RCC 7860 (cell line): ENCODE results near the gene RHBDL1.
A peak's percentile ranks its signal among the peaks of the same experiment; 100 is the strongest.

Source experiments
- DNase-seq: peaks from one replicate; pipeline ENCODE4 v3.0.0-alpha.2; 2015; ENCODE audit warnings: low spot score
- FAIRE-seq: peaks from 2 replicates; lab custom pipeline; 2012; peaks lifted over from hg19 to GRCh38; lab: Jason Lieb, UNC

Gene RHBDL1

GRCh38 chr16:672371-672770 lies 3.1 kb upstream of the RHBDL1 start:
- DNase-seq: no peak
- no peak for FAIRE-seq

DNA sequence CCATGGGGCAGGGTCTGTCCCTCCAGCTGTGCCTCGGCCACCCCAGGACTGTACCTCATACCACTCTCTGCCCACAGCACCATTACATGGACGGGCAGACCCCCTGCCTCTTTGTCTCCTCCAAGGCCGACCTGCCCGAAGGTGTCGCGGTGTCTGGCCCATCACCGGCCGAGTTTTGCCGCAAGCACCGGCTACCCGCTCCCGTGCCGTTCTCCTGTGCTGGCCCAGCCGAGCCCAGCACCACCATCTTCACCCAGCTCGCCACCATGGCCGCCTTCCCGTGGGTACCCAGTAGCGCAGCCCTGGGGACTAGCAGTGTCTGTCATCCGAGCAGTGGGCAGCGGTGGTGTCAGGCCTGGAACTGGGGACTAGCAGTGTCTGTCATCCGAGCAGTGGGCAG lies 2.6 kb upstream of the RHBDL1 start:
- FAIRE-seq (no peak), DNase-seq (no peak)

GRCh38 chr16:673399-673991 lies 2.0 kb upstream of the RHBDL1 start:
- FAIRE-seq (no peak), DNase-seq (no peak)

- DNase-seq (no peak), FAIRE-seq (no peak)
These were observed 1.1 kb upstream of the RHBDL1 start for GRCh38 chr16:674214-674881.

DNA sequence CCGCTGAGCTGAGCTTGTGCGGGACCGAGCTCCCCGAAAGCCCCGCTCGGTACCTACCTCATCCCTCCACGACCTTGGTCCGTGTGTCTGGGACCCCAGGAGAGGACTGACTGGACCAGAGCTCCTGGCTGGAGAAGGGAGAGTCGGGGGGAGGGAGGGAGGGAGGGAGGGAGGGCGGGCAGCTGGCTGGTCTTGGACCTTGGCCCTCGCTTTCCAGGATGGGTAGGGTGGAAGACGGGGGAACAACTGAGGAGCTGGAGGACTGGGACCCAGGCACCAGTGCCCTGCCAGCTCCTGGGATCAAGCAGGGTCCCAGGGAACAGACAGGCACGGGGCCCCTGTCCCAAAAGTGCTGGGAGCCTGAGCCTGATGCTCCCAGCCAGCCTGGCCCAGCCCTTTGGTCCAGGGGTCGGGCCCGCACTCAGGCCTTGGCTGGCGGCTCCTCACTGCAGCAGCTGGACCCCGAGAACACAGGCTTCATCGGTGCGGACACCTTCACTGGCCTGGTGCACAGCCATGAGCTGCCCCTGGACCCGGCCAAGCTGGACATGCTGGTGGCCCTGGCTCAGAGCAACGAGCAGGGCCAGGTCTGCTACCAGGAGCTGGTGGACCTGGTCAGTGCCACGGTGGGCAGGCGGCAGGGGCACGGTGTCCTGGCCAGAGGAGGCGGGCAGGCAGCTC lies 553 bp downstream of the RHBDL1 start:
- FAIRE-seq: no peak
- DNase-seq: no peak

DNA sequence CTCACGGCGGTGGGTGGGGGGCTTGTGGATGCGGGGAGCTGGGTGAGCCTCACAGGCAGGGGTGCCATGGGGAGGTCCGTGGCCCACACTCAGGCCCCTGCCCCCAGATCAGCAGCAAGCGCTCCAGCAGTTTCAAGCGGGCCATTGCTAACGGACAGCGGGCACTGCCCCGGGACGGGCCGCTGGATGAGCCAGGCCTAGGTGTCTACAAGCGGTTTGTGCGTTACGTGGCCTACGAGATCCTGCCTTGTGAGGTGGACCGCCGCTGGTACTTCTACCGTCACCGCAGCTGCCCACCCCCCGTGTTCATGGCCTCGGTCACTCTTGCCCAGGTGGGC lies 1.1 kb downstream of the RHBDL1 start:
- DNase-seq (no peak), FAIRE-seq (no peak)

DNA sequence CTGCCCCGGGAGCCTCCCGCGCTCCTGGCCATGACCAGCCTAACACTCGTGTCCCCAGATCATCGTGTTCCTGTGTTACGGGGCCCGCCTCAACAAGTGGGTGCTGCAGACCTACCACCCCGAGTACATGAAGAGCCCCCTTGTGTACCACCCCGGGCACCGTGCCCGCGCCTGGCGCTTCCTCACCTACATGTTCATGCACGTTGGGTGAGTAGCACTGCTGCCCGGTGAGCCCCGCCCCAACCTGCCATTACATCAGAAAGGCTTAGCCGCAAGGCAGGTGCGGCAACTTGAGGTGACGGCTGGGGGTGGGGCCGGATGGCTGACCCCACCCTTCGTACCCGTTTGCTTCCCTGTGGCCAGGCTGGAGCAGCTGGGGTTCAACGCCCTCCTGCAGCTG lies 1.4 kb downstream of the RHBDL1 start:
- no peak for FAIRE-seq
- no peak for DNase-seq

GRCh38 chr16:677316-678190 lies 2.1 kb downstream of the RHBDL1 start:
- DNase-seq (no peak), FAIRE-seq (no peak)

GRCh38 chr16:678209-678857 lies 2.9 kb downstream of the RHBDL1 start:
- no peak for FAIRE-seq
- DNase-seq: no peak

DNA sequence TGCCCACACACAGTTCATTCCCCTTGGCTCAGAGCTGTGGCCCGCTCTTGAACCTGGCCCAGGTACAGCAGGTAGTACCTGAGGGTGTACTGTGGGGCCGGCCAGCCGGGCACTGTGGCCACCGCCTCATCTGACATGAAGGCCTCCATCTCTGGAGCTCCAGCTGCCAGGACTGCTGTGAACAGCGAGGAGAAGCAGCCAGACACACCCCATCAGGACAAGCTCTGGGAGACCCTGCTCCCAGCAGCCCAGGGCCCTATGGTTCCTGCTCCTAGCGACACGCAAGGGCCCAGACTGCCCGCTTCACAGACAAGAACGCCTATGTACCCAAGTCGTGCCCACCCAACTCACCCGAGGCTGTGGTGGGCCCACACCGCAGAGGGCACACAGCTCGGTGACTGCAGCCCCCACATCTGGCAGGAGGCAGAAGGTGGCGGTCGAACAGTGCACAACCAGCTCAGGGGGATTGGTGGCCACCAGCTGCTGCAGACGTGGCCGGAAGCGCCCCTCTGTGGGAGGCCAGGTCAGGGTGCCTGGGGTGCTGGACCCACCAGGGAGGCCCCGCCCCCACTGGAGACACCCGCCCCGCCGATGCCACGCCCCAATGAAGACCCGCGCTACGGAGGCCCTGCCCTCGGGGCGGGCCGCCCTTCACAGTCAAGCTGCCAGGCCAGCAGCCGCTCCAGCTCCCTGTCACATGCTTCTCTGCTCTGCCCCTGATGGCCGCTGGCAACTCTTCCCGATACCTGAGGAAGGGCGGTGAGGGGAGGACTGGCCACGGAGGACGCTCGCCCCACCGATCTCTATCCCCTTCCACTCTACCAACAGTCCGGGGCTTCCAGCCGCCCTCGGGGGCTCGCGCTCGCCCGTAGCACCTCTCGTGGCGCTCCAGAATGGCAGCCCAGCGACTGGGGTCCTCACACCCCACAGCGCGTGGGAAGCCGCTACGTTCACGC lies 3.7 kb downstream of the RHBDL1 start:
- DNase-seq (no peak), FAIRE-seq (no peak)

DNA sequence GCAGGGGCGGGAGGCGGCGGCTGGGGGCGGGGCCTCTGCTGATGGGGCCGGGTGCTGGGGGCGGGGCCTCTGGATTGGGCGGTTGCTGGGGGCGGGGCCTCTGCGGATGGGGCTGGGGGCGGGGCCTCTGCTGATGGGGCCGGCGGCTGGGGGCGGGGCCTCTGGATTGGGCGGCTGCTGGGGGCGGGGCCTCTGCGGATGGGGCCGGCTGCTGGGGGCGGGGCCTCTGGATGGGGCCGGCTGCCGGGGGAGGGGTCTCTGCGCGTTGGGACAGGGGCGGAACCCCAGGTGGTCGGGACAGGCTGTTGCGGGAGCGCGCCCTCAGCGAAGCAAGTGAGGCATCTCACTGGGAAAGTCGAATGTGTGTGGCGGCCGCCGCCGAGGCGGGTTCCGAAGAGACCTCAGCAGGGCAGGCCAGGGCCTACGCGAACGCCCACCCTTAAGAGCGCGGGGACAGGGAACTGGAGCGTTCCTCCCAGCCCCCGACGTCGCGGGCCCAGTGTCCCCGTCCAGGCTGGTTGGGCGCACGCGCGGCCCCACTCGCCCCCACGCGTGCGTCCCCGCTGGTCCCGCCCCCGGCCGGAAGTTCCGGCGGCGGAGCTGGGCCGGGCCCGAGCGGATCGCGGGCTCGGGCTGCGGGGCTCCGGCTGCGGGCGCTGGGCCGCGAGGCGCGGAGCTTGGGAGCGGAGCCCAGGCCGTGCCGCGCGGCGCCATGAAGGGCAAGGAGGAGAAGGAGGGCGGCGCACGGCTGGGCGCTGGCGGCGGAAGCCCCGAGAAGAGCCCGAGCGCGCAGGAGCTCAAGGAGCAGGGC lies 4.5 kb downstream of the RHBDL1 start, which contains the start of gene STUB1:
Gene STUB1 (plus strand): TSS at position 597 of the 811 bp plus-strand sequence. CDS start 116 bp downstream, at position 713.
- FAIRE-seq (no peak), DNase-seq (peak; percentile 59)

DNA sequence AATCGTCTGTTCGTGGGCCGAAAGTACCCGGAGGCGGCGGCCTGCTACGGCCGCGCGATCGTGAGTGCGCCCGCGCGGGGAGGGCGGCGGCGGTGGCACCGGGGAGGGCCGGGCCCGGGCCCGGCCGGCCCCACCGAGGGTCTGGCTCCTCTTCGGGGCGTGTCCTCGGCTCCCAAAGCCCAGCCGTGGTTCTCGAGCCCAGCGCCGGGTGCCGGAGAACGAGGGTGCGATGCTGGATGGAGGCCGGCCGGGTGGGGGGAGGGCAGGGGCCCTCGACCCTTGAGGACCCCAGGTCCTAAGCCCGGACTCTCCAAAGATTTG lies 5.1 kb downstream of the RHBDL1 start:
- FAIRE-seq: no peak
- DNase-seq: no peak

- FAIRE-seq (no peak), DNase-seq (peak; percentile 30)
These were observed 5.7 kb downstream of the RHBDL1 start for GRCh38 chr16:680967-681745.

DNA sequence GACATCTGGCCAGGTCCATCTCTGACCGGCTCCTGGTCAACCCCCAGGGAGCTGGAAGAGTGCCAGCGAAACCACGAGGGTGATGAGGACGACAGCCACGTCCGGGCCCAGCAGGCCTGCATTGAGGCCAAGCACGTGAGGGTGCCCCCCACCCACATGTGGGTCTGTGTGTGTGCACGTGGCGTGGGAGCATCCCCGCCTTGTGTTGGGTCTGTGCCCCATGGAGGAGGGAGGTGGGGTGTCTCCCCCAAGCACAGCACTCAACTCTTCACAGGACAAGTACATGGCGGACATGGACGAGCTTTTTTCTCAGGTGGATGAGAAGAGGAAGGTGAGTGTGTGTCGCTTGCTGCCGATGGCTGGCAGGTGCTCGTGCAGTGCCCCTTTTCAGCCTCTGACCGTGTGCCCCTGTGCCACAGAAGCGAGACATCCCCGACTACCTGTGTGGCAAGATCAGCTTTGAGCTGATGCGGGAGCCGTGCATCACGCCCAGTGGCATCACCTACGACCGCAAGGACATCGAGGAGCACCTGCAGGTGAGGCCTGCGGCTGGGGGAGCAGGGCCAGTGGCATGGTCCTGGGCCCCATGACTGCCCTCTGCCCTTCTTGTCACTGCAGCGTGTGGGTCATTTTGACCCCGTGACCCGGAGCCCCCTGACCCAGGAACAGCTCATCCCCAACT lies 6.4 kb downstream of the RHBDL1 start:
- DNase-seq: peak; percentile 46
- FAIRE-seq: no peak

- DNase-seq (no peak), FAIRE-seq (no peak)
These were observed 7.3 kb downstream of the RHBDL1 start for GRCh38 chr16:682493-683395.

DNA sequence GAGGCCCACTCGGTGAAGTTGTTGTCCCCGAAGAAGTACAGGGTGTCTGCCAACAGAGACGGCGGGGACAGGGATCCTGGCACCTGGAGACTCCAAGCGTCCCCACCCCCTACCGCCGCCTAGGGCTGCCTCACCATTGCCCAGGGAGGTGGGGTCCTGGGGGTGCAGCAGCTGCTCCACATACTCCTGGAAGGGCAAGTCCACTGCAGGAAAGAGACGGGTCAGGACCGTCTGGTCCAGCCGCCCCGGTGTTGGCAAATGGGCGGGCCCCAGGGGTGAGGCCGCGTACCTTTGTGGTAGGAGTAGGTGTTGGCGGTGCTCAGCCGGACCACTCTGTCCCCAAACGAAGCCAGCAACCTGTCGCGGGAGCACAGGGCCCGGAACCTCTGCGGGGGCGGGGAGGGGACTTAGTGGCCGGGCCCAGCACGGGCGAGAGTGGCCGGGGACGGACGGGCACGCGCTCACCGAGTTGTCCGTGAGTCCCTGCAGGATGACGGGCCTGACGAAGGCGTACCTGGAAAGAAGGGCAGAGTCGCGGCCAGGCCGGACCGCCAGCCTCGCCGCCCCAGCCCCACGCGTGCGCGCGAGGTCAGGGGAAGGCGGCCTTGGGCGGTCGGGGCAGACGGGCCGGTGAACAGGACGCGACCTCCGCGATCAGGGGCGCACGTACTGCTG lies 8.1 kb downstream of the RHBDL1 start:
- no peak for DNase-seq

More for the DNA sequence above, 8.1 kb downstream of the RHBDL1 start:
- FAIRE-seq: no peak
